GM12801 (cell line): ENCODE measurements around the gene RAB21.

ENCODE experiments used
- CTCF ChIP-seq: IDR thresholded peaks from one replicate; pipeline ENCODE4 v1.5.1; 2011; ENCODE audit warnings: control low read depth; ENCODE audit not compliant: insufficient read length; ENCODE audit errors: extremely low read depth

RAB21 gene

GRCh38 chr12:71840231-71840847 is 85.7 kb downstream of the RAB21 start:
- no peak for TF ChIP-seq CTCF

- TF ChIP-seq CTCF = no peak
Observed at GRCh38 chr12:71846322-71846940, 91.8 kb downstream of the RAB21 start.

- TF ChIP-seq CTCF = no peak
Observed at GRCh38 chr12:71848212-71848611, 93.5 kb downstream of the RAB21 start.

- TF ChIP-seq CTCF = no peak
Observed at GRCh38 chr12:71849109-71849851, 94.6 kb downstream of the RAB21 start.
